Transverse colon (tissue), 4 donors: Measurements from ENCODE around the gene MEIS3.

Experiments
- CTCF ChIP-seq, 5 experiments: fragments of 200-600 bp in 3 of 5; fragments of 450-650 bp in 2 of 5; sonication (generic) in 3 of 5; IDR thresholded peaks; 1 replicate in 2 of 5; 2 replicates in 3 of 5; pipeline ENCODE4 v1.5.1; 2016 to 2017; ENCODE audit warnings: antibody characterized with exemption in 5 of 5, inconsistent platforms in 3 of 5, mild to moderate bottlenecking in 2 of 5, moderate library complexity in 1 of 5
- POLR2A ChIP-seq: fragments of 450-650 bp; IDR thresholded peaks from one replicate; pipeline ENCODE4 v1.6.1; 2016; ENCODE audit warnings: antibody characterized with exemption, mild to moderate bottlenecking, moderate library complexity
- POLR2AphosphoS5 ChIP-seq, 3 donors: sonication (generic); formaldehyde crosslinking; IDR thresholded peaks; one replicate each; pipeline ENCODE4 v1.6.1; 2016; ENCODE audit warnings: antibody characterized with exemption in 3 of 3

- TF ChIP-seq CTCF (IDR thresholded peaks at IDR 0.05) (no peak), POLR2AphosphoS5 (IDR thresholded peaks at IDR 0.05) (no peak), POLR2A (no peak)
Observed at GRCh38 chr19:47465957-47466356, 46.6 kb upstream of the MEIS3 start.
